GM20000 (cell line): Measurements from ENCODE around the gene TMEM38A.
A peak's percentile ranks its signal among the peaks of the same experiment; 100 is the strongest.
"Not testable (repeated sequence)": the region's sequence is repeated elsewhere in the genome, so short reads cannot be mapped to it uniquely, and the experiment has no call there.

ENCODE experiments used
- DNase-seq: peaks from one replicate; pipeline ENCODE4 v3.0.0; 2012; ENCODE audit warnings: low spot score
- TF ChIP-seq, protein P1 (sequence below): IDR thresholded peaks from 2 replicates; pipeline ENCODE4 v1.5.1; 2012; ENCODE audit warnings: mild to moderate bottlenecking, control low read depth; ENCODE audit errors: extremely low read depth, missing control alignments

TMEM38A gene

DNA sequence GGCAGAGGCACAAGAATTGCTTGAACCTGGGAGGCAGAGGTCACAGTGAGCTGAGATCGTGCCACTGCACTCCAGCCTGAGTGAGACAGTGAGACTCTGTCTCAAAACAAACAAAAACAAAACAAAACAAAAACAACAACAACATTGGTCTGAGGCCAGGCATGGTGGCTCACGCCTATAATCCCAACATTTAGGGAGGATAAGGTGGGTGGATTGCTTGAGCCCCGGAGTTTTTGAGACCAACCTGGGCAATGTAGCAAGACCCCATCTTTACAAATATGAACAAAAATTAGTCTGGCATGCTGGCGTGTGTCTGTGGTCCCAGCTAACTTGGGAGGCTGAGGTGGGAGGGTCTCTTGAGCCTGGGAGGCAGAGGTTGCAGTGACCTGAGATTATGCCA is 42.7 kb downstream of the TMEM38A start:
- no peak for DNase-seq
- TF ChIP-seq, protein P1, sequence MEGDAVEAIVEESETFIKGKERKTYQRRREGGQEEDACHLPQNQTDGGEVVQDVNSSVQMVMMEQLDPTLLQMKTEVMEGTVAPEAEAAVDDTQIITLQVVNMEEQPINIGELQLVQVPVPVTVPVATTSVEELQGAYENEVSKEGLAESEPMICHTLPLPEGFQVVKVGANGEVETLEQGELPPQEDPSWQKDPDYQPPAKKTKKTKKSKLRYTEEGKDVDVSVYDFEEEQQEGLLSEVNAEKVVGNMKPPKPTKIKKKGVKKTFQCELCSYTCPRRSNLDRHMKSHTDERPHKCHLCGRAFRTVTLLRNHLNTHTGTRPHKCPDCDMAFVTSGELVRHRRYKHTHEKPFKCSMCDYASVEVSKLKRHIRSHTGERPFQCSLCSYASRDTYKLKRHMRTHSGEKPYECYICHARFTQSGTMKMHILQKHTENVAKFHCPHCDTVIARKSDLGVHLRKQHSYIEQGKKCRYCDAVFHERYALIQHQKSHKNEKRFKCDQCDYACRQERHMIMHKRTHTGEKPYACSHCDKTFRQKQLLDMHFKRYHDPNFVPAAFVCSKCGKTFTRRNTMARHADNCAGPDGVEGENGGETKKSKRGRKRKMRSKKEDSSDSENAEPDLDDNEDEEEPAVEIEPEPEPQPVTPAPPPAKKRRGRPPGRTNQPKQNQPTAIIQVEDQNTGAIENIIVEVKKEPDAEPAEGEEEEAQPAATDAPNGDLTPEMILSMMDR: no peak

DNA sequence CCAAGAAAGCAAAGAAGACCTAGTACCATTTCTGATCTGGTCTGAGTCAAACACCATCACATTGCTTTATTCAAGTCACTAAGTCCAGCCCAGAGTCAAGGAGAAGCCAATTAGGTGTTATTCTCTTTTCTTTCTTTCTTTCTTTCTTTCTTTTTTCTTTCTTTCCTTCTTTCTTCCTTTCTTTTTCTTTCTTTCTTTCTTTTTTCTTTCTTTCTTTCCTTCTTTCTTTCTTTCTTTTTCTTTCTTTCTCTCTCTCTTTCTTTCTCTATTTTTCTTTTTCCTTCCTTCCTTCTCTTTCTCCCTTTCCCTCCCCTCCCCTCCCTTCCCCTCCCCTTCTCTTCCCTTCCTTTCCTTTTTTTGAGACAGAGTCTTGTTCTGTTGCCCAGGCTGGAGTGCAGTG is 49.9 kb downstream of the TMEM38A start:
- DNase-seq: not testable (repeated sequence)

- DNase-seq: not testable (repeated sequence)
These were observed 51.4 kb downstream of the TMEM38A start for GRCh38 chr19:16712295-16712694.

GRCh38 chr19:16714702-16715287 is 53.9 kb downstream of the TMEM38A start:
- TF ChIP-seq, protein P1: peak; percentile 86
- DNase-seq: peak; percentile 65

DNA sequence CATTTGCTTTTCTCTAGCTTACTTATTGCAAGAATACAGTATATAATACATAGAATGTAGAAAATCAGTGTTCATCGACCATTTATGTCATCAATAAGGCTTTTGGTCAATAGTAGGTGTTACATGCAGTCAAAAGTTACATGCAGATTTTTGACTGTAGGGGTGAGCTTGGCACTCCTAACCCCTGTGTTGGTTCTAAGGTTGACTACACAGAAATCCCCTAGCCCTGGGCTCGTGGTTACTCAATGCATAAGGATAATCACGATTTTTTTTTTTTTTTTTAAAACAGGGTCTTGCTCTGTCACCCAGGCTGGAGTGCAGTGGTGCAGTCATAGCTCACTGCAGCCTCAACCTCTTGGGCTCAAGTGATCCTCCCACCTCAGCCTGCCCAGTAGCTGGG is 54.7 kb downstream of the TMEM38A start:
- TF ChIP-seq, protein P1: no peak
- no peak for DNase-seq

GRCh38 chr19:16721051-16721450 is 60.1 kb downstream of the TMEM38A start:
- TF ChIP-seq, protein P1: no peak
- no peak for DNase-seq

- no peak for DNase-seq
- TF ChIP-seq, protein P1: no peak
These were observed 61.7 kb downstream of the TMEM38A start for GRCh38 chr19:16722591-16722990.

- TF ChIP-seq, protein P1: no peak
- DNase-seq: no peak
These were observed 66.0 kb downstream of the TMEM38A start for GRCh38 chr19:16726916-16727315.

GRCh38 chr19:16735650-16736266 is 74.8 kb downstream of the TMEM38A start:
- not testable (repeated sequence) for DNase-seq
